ENCODE data around the gene OR4F6. TPM values are rescaled to one million over a fixed set of nuclear protein-coding genes. Genes with fewer than 3 reads are reported as not detected.
"Not testable (repeated sequence)": the region's sequence is repeated elsewhere in the genome, so short reads cannot be mapped to it uniquely, and the experiment has no call there.

The OR4F6 gene, protein sequence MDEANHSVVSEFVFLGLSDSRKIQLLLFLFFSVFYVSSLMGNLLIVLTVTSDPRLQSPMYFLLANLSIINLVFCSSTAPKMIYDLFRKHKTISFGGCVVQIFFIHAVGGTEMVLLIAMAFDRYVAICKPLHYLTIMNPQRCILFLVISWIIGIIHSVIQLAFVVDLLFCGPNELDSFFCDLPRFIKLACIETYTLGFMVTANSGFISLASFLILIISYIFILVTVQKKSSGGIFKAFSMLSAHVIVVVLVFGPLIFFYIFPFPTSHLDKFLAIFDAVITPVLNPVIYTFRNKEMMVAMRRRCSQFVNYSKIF
- total RNA-seq (2022) (not detected in 2 replicates), Bru-seq, nascent RNA (not detected), BruChase-seq, experiment 1, labeled RNA remaining after a 2-hour chase (not detected), BruChase-seq, experiment 2, labeled RNA remaining after a 6-hour chase (not detected)
- long read RNA-seq = 0 reads

DNA sequence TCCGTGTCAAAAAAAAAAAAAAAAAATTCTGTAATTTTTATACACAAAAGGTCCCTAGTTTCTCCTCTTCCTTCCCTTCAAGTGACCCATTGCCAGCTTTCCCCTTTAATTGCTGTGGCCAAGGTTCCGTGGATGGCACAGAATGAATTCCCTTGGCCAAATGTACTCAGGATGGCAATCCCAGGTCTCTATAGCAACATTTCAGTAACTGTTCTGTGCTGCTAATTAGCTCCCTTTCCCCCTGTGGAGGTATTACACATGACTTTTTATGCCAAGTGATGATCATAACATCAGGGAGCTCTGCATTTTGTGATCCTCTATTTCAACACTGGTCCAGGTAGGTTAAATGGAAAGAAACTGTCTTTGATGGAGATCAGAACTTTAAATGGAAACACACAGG lies at the start of gene OR4F6:
OR4F6 (plus strand) TSS at position 301 of the 400 bp plus-strand sequence. CDS start 2,211 bp downstream, outside the sequence.
- Histone ChIP-seq H3K27me3 (replicated peaks; ENCODE audit: control insufficient read depth, insufficient read depth, low read length) (no peaks in the 10 kb centered on the region), H3K9me3 (no peaks in the 10 kb centered on the region), H3K4me1 (no peaks in the 10 kb centered on the region), H3K4me3 (ENCODE audit: low read depth, low read length) (no peak within 1 kb of the TSS), H3K36me3 (ENCODE audit: control insufficient read depth, insufficient read depth, low read length) (no peaks in the 10 kb centered on the region)
- Mint-ChIP-seq H3K4me3 (ENCODE audit: unreplicated experiment) (no peak within 1 kb of the TSS), H3K27ac (ENCODE audit: unreplicated experiment) (no peak within 1 kb of the TSS), H3K36me3 (ENCODE audit: insufficient read depth, unreplicated experiment) (no peaks in the 10 kb centered on the region), H3K9me3 (ENCODE audit: unreplicated experiment) (peaks cover 10% of the 10 kb centered on the region), H3K4me1 (ENCODE audit: low read depth, unreplicated experiment) (no peaks in the 10 kb centered on the region), H3K27me3 (ENCODE audit: insufficient read depth, unreplicated experiment) (peaks cover 3% of the 10 kb centered on the region)
- POLR2A ChIA-PET = no interaction called here
- CTCF ChIA-PET = no interaction called here
- no peak for DNase-seq
- intact Hi-C loops (cut with micrococcal nuclease; ENCODE audit: unreplicated experiment) = no loop called here
- BruUV-seq (replicated peaks) = no TSS peak
- TF ChIP-seq, protein P1, sequence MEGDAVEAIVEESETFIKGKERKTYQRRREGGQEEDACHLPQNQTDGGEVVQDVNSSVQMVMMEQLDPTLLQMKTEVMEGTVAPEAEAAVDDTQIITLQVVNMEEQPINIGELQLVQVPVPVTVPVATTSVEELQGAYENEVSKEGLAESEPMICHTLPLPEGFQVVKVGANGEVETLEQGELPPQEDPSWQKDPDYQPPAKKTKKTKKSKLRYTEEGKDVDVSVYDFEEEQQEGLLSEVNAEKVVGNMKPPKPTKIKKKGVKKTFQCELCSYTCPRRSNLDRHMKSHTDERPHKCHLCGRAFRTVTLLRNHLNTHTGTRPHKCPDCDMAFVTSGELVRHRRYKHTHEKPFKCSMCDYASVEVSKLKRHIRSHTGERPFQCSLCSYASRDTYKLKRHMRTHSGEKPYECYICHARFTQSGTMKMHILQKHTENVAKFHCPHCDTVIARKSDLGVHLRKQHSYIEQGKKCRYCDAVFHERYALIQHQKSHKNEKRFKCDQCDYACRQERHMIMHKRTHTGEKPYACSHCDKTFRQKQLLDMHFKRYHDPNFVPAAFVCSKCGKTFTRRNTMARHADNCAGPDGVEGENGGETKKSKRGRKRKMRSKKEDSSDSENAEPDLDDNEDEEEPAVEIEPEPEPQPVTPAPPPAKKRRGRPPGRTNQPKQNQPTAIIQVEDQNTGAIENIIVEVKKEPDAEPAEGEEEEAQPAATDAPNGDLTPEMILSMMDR (IDR thresholded peaks at IDR 0.05; ENCODE audit: insufficient read depth in 1 of 2, low read depth in 1 of 2, low read length in 1 of 2, severe bottlenecking in 1 of 2, unreplicated experiment in 1 of 2) = no peak

- H3K27me3 ChIP-seq (replicated peaks; ENCODE audit: control insufficient read depth, insufficient read depth, low read length); BruUV-seq (replicated peaks); POLR2A ChIA-PET; H3K27ac Mint-ChIP-seq (ENCODE audit: unreplicated experiment); H3K36me3 Mint-ChIP-seq (ENCODE audit: insufficient read depth, unreplicated experiment); DNase-seq; H3K36me3 ChIP-seq (ENCODE audit: control insufficient read depth, insufficient read depth, low read length); H3K4me3 Mint-ChIP-seq (ENCODE audit: unreplicated experiment); H3K9me3 Mint-ChIP-seq (ENCODE audit: unreplicated experiment); CTCF ChIA-PET; H3K4me3 ChIP-seq (ENCODE audit: low read depth, low read length); intact Hi-C loops (cut with micrococcal nuclease; ENCODE audit: unreplicated experiment); H3K9me3 ChIP-seq; H3K27me3 Mint-ChIP-seq (ENCODE audit: insufficient read depth, unreplicated experiment); H3K4me1 Mint-ChIP-seq (ENCODE audit: low read depth, unreplicated experiment); H3K4me1 ChIP-seq: not testable (repeated sequence)
Observed at GRCh38 chr15:101764669-101765339, 38.5 kb upstream of the OR4F6 start.

DNA sequence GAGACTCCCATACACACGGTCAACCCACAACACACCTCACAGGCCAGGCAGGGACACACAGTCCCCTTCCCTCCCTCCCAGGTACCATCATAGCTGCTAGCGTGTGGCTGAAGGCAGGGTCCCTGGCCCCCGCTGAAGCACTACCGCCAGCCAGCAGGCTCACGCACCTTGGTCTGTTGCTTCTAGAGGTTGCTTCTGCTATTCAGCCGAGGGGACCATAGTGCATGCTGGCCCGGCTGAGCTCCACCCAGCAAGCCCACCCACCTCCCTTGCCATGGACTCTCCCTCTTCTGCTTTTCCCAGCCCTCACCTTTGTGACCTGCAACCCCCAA lies 38.0 kb upstream of the OR4F6 start:
- H3K4me1 Mint-ChIP-seq (ENCODE audit: low read depth, unreplicated experiment); H3K27me3 ChIP-seq (replicated peaks; ENCODE audit: control insufficient read depth, insufficient read depth, low read length); H3K36me3 ChIP-seq (ENCODE audit: control insufficient read depth, insufficient read depth, low read length); H3K27ac Mint-ChIP-seq (ENCODE audit: unreplicated experiment); H3K36me3 Mint-ChIP-seq (ENCODE audit: insufficient read depth, unreplicated experiment); H3K9me3 Mint-ChIP-seq (ENCODE audit: unreplicated experiment); intact Hi-C loops (cut with micrococcal nuclease; ENCODE audit: unreplicated experiment); H3K9me3 ChIP-seq; POLR2A ChIA-PET; DNase-seq; H3K27me3 Mint-ChIP-seq (ENCODE audit: insufficient read depth, unreplicated experiment); H3K4me1 ChIP-seq; H3K4me3 Mint-ChIP-seq (ENCODE audit: unreplicated experiment); BruUV-seq (replicated peaks); CTCF ChIA-PET; H3K4me3 ChIP-seq (ENCODE audit: low read depth, low read length): not testable (repeated sequence)

- Histone ChIP-seq H3K4me1 (no peaks in the 10 kb centered on the region), H3K4me3 (ENCODE audit: low read depth, low read length) (no peak overlapping the region), H3K9me3 (no peaks in the 10 kb centered on the region), H3K27me3 (replicated peaks; ENCODE audit: control insufficient read depth, insufficient read depth, low read length) (no peaks in the 10 kb centered on the region), H3K36me3 (ENCODE audit: control insufficient read depth, insufficient read depth, low read length) (no peaks in the 10 kb centered on the region)
- BruUV-seq (replicated peaks) = no TSS peak
- Mint-ChIP-seq H3K9me3 (ENCODE audit: unreplicated experiment) (no peaks in the 10 kb centered on the region), H3K27me3 (ENCODE audit: insufficient read depth, unreplicated experiment) (no peaks in the 10 kb centered on the region), H3K27ac (ENCODE audit: unreplicated experiment) (no peak overlapping the region), H3K4me1 (ENCODE audit: low read depth, unreplicated experiment) (no peaks in the 10 kb centered on the region), H3K36me3 (ENCODE audit: insufficient read depth, unreplicated experiment) (no peaks in the 10 kb centered on the region), H3K4me3 (ENCODE audit: unreplicated experiment) (no peak overlapping the region)
- CTCF ChIA-PET = no interaction called here
- no peak for DNase-seq
- POLR2A ChIA-PET = no interaction called here
- TF ChIP-seq, protein P1 (IDR thresholded peaks at IDR 0.05; ENCODE audit: insufficient read depth in 1 of 2, low read depth in 1 of 2, low read length in 1 of 2, severe bottlenecking in 1 of 2, unreplicated experiment in 1 of 2) = no peak
- intact Hi-C loops (cut with micrococcal nuclease; ENCODE audit: unreplicated experiment) = no loop called here
Observed at GRCh38 chr15:101765772-101766456, 37.4 kb upstream of the OR4F6 start.

GRCh38 chr15:101767083-101767640 lies 36.1 kb upstream of the OR4F6 start:
- H3K36me3 ChIP-seq (ENCODE audit: control insufficient read depth, insufficient read depth, low read length); H3K4me1 Mint-ChIP-seq (ENCODE audit: low read depth, unreplicated experiment); BruUV-seq (replicated peaks); H3K27me3 Mint-ChIP-seq (ENCODE audit: insufficient read depth, unreplicated experiment); CTCF ChIA-PET; H3K27ac Mint-ChIP-seq (ENCODE audit: unreplicated experiment); H3K4me1 ChIP-seq; intact Hi-C loops (cut with micrococcal nuclease; ENCODE audit: unreplicated experiment); H3K4me3 ChIP-seq (ENCODE audit: low read depth, low read length); H3K9me3 ChIP-seq; H3K27me3 ChIP-seq (replicated peaks; ENCODE audit: control insufficient read depth, insufficient read depth, low read length); H3K4me3 Mint-ChIP-seq (ENCODE audit: unreplicated experiment); H3K9me3 Mint-ChIP-seq (ENCODE audit: unreplicated experiment); H3K36me3 Mint-ChIP-seq (ENCODE audit: insufficient read depth, unreplicated experiment); POLR2A ChIA-PET; DNase-seq: not testable (repeated sequence)

Data from Caco-2 (cell line).